GM18873 (cell line): ENCODE measurements around the gene UTP11.

Experiments
- ATAC-seq: cut with Tn5 transposase; IDR thresholded peaks from one replicate; pipeline ENCODE4 v1.9.1; 2021; ENCODE audit warnings: mild to moderate bottlenecking, moderate library complexity, moderate number of reproducible peaks; ENCODE audit not compliant: unreplicated experiment, low FRiP score

Gene UTP11

DNA sequence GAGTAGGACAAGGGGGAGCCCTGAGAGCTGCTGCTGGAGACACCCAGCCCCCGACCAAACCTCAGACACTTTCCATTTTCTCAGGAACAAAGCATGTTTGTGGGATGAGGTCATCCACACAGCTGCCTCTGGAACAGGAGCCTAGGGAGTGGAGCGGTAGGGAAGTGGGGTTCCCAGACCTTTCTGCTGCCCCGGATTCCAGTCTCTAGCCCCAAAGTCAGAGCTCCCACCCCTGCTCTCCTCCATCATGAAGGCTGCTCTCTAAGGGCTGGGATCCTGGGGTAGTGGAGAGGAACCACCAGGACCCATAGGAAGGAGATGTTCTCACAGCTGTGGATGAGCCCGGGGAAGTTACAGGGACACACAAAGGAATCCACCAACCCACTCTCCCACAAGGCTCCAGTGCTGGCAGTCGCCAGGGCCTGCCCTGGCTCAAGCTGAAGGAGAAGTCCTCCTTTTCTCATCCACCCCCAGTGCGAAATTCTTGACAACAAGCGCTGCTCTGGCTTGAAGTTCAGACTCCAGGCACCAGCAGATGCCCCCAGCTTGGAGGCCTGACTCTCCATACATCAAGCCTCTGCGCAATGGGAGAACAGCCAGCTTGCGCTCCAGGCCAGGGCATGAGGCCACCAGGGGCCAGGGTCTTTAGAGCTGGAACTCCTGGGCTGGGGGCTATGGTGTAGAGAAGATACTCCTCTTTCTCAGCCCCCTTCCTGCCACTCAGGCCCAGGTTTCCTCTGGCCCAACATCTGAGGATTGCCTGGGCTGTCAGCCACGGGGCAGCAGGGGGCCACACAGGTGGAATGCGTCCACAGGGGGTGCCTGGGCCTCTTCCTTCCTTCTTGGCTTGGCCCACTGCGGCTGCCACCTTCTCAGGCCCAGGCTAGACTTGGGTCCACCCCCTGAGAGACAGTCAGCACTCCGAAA is 11.7 kb upstream of the UTP11 start:
- no peak for ATAC-seq

DNA sequence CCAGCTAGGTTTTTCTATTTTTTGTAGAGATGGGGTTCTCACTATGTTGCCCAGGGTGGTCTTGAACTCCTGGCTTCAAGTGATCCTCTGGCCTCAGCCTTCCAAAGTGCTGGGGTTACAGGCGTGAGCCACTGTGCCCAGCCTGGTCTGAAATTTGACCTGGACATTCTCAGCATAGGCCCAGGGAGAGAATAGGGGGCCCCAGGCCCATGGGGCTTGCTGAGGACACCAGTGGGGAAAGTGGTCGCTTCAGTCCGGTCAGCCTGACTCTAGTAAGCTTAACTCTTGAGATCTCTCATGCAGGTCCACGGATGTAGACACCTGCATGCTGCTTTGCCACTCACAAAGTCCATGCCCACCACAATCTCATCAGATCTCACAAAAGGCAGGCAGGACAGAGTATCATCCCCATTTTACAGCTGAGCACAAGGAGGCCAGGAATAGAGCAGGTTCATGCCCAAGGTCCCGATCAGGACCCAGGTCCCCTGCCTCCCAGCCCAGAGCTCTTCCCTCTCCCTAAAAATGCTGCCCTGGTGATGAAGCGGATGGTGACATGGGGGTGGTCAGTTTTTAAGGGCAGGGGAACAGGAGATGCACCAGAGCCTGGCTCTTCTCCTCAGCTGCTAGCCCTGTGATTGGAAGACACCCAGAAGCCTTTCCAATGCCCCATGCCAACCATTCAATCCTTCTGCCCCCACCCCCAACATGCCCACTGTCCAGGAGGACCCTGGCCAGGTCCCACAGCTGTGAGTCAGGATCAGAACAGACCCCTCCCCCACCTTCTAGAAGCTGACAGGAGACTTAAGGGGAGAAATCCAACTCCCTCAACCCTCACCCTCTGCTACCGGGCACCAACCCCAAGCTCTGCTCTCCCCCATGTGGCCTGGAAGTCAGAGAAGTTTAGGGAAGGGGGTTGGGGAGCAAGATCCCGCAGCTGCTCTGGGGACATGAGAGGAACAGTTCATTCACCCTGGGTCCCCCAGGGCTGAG is 9.0 kb upstream of the UTP11 start:
- no peak for ATAC-seq

DNA sequence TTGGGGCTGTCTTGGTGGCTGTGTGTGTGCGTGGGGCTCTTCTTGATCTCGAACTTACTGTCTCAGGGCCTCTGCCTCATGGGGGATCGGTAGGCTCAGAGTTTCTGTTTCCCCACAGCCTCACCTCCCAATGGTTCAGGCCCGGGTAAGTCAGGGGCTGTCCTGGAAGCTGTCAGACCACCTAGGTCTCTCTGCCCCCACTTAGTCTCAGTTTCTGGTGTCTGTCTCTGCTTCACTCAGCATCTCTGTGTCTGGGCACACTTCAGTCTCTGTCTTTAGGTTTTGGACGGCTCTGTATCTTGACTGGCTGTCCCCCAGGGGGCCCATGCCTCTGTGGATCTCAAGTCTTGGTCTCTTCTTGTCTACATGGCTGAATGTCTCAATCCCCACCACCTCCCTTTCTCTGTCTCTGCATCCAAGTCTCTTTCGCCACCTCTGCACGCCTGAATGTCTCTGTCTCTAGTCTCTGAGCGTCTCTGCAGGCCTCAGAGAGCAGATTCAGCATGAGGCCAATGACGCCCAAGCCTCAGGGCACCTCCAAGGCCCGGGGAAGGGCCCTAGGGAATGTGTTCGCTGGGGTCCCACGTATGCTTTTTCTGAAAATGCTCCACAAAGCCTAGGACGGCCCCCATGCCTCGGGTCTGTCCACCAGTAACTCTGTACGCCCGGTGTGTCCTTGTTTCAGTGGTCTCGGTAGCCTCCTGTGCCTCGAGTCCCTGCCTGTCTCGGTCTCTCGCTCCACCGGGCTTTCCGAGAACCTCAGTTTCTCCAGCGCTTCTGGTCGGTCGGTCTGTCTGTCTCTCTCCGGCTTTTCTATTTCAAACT is 8.0 kb upstream of the UTP11 start:
- no peak for ATAC-seq

DNA sequence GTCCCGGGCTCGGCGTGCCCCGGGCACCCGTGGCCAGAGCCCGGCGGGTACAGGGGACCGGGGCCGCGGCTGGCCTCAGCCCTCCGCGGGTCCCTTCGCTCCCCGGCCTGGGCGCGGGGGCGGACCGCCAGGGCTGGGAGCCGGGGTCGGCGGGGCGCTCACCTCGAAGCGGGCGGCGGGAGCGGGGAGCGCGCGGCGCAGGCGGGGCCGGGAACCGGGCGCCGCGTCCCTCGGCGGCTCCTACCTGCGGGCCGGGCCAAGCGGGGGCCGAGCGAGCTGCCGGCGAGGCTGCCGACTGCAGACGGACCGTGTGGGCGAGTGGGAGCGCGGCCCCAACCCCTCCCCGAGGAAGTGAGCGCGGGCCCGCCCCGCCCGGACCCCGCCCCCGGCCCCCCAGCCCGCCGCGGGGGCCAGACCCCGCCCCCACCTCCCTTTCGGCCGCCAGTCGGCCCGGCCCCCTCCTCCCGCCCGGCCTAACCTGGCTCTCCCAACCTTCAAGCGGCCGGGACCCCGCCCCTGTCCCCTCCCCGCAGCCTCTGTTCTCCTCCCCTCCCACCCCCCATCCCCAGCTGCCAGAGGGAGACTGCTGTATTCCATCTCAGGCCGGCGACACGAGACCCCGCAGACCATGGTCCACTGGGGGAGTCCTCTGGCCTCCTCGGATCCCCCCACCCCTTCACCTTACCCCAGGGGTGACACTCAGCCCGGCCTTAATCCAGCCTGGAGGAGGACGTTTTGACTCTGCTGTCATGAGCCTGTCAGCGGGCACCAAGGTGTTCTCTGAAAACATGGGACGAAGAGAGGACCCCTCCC is 7.1 kb upstream of the UTP11 start, which contains the start of gene FHL3:
TSS of gene FHL3 (minus strand) at position 320 of the 813 bp plus-strand sequence. CDS start 6,102 bp downstream, outside the sequence.
- ATAC-seq, result no peak

DNA sequence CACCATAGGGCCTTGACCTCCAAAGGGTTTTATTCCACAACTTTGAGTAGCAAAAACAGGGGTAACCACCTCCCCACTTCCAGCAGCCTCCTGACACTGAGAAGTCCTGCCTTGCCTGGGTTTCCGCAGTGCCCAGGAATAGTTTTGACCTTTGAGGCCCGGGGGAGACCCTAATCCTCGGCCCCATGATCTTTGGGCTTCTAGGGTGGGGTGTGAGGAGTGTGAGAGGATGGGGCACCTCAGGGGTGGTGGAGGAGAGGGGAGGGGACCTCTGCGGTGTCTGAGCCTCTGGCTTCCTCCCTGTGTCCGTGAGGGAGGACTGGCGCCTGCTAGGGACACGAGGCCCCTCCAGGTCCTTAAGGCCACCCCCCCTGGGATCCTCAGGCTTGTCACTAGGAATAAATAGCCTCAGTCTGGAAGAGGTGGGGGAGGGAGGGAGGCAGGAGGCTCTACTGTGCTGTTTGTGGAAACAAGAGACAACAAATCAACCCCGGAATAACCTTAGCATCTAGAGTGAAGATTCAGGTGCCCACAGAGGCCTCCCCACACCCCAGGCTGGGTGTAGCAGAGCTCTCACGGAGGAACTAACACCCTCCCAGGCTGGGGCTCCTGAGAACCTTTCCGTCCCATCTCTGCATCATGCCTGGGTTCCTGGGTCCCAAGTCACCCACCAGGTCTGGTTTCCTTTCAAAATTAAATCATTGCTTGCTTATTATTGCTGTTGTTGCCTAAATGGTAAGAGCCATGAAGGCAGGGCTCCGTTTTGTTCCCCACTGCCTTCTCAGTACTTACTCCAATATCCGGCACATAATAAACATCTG is 6.3 kb upstream of the UTP11 start:
- ATAC-seq, result no peak

DNA sequence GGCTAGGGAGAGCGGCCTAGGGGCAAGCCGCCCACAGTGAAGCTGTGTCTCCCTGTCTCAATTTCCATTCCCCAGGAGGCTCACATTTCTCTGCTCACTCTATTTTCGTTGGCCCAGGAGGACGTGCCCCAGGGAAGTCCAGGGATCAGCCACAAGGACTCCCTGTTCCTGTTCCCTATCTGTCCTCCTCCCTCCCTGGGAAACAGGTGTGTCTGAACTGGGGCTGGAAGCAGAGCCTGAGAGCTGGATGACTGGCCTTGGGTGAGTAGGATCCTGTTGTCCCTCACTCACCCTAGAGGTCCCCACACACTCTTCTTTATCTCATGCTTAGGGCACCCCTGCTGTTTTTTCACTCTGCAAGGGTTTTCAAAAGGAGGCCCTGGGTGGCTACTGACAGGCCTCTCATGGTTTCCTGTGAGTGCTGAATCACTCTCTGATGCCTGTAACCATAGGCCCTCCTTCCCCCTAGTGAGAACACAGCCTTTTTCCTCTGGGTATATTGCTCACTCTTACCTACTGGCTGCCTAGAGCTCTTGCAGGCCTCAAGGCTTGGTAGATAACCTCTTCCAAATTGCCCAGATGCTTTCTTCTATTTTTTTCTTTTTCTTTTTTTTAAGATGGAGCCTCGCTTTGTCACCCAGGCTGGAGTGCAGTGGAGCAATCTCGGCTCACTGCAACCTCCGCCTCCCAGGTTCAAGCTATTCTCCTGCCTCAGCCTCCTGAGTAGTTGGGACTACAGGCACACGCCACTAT is 3.3 kb upstream of the UTP11 start:
- ATAC-seq, result no peak

DNA sequence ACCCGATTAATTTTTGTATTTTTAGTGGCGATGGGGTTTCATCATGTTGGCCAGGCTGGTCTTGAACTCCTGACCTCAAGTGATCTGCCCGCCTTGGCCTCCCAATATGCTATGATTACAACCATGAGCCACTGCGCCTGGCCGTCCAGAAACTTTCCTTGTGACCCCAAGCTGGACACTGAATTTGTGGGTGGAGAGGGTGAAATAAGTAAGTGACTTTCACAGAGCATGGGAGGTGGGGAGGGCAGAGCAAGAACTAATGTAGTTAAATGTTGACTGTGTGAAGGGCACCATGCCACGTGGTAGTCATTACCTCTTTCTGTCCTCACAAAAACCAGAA is 2.7 kb upstream of the UTP11 start:
- ATAC-seq, result no peak

DNA sequence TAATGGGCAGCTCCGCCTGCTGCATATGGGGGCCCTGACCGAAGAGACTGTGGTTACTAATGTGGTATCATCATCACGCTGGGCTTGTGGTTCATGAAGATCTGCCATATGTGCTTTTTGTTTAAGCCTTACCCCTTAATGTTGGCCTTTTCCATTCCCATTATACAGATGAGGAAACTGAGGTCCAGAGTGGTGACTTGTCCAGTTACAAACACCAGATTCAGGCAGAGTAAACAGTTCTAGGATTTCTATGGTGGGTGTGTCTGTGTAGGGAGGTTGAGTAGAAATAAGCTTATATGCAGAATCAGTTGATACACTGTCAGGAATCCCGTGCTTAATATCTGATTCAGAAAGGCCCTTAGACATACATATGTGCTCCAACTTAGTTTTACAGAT is 691 bp downstream of the UTP11 start:
- ATAC-seq, result peak; percentile 1

DNA sequence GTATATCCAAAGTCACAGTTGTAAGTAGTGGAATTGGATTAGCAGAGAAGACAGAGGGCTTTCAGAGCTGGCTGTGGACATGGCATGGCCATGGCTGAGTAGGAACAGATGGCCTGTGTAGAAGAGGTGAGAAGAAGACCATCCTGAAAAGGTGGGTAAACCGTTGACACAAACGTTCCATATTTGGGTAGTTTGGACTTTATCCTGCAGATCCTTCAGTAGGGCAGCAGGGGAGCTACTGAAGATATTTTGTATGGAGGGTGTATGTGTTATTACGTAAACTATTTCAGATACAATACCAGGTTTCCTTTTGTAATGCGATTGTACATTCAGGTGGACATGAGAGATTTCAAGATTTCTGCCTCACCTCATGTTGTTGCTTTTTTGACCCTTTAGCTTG is 1.6 kb downstream of the UTP11 start:
- no peak for ATAC-seq

DNA sequence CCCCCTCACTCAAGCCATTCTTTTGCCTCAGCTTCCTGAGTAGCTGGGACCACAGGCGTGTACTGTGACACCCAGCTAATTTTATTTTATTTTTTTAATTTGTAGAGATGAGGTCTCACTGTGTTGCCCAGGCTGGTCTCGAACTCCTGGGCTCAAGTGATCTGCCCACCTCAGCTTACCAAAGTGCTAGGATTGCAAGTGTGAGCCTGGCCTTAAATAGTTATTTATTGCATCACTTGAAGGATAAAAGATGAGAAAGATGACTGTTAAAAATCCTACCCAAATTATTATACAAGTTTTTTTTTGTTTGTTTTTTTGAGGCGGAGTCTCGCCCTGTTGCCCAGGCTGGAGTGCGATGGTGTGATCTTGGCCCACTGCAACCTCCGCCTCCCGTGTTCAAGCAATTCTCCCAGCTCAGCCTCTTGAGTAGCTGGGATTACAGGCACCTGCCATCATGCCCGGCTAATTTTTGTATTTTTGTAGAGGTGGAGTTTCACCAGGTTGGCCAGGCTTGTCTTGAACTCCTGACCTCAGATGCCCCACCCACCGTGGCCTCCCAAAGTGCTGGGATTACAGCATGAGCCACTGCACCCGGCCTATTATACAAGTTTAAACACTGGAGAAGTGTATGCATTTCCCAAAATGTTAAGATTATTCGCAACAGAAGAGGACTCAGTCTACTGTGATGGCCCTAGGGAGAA is 2.3 kb downstream of the UTP11 start:
- no peak for ATAC-seq

DNA sequence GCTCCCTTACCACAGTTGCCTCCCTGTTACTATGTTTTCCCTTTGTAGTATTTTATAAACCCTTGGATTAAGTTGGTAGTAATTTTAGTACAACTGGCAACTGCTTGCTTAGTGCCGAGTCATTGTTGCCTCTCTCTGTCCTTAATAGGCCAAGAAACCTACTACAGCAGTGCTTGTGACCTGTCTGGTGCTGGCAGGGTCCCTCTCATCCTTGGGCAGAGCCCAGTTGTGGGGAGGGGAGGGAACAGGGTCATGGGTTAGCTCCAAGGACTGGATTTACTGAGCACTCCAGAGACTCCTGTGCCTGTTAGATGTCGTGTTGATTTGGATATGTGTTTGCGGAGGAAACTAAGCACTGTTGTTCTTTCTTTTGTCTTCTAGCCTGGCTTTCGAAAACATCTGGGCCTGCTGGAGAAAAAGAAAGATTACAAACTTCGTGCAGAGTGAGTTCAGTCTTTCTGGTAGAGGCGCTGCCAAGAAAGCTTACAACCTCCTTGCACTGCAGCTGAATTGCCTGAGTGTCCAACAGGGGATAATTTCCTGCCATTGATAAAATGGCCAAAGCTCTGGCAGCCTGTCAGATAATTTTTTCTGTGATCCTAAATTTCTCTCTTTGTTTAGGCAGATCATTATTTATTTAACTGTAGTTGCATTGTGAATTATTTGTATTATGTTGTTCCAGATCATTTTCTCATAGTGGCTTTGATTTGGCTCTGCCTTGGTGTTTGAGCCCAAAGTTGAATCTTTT is 3.6 kb downstream of the UTP11 start:
- no peak for ATAC-seq

DNA sequence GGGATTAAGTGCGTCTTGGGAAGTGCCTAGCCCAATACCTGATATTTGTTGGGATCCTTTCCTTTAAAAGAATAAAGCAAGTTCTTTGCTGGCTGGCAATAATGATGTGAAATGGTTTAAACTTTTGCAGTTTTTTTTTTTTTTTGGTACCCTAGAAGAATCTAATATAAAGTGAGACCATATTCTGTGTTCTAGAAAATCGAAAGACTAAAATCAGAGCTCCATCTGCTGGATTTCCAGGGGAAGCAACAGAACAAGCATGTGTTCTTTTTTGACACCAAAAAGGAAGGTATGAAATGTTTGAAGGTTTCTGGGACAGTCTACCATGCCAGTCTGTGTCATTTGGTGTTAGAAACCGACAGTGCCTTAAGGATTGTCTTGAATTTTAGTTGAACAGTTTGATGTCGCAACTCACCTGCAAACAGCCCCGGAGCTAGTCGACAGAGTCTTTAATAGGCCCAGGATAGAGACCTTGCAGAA is 6.4 kb downstream of the UTP11 start:
- no peak for ATAC-seq

DNA sequence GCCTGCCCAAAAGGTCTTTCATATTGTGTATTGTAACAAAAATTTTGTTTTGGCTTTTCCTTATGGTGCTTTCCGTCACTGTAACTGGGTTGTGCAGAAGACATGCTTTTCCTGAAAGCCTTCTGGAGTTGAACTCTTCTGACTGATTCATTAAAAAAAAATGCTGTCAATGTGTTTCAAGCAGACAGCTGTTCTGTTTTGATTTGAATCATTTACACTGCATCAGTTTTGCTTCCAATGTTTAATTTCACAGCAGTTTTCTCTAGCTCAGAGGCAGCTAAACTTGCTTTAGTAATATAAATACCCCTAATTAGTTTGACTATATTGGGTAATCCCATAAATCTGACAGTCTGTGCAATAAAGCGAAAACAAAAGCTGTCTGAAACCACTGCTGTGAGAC is 7.9 kb downstream of the UTP11 start:
- ATAC-seq, result no peak

DNA sequence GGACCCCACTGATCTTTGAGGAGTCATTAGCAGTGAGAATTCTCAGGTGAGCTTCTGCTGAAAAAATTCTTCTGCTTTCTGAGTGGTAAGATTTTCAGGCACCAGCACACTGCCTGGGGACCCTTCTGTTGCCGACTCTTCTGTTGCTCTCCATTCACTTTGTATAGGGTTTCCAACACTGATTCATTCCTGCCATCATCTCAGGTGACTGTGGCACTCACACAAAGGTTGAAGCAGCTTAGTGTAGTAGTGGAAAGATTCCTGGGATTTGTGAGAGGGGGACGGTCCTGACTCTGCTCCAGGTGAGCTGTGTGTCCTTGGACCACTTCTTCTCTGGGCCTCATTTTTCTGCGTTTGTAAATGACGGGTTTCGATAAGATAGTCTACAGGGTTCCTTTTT is 9.4 kb downstream of the UTP11 start:
- ATAC-seq, result no peak

DNA sequence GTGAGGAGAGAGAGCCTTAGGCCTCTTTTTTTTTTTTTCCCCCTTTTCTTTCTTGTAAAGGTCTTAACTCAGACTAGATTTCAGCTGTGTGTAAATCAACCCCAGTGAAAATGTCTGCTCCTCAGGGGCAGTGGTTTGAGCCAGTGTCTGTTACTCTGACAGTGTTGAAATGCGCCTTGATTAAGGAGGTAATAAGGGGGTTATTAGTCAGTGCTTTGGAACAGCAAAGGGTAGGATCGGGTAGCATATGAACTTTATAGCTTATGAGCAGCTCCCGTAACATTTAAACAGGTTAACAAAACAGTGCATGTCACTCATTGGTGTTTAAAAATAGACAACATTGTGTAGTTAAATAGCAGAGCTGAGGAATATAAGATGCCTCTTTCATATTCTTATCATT is 10.3 kb downstream of the UTP11 start:
- no peak for ATAC-seq

DNA sequence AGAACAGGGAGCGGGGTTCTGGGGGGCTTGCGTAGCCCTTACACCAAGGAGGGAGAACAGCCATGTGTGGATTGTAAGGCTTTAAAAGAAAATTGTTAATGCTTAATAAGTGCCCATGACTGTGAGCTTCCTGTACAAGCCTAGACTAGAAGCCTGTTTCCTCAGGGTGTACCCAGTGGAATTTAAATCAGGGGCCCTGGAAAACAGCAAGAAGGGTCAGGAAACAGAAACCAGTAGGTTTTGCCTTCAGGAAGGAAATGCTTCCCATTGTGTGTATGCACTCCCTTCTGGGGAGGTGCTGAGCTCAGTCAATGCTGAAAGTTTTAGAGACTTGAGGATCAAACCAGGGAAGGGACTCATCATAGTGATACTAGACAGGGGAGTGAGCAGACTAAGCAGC is 12.7 kb downstream of the UTP11 start:
- ATAC-seq, result no peak

DNA sequence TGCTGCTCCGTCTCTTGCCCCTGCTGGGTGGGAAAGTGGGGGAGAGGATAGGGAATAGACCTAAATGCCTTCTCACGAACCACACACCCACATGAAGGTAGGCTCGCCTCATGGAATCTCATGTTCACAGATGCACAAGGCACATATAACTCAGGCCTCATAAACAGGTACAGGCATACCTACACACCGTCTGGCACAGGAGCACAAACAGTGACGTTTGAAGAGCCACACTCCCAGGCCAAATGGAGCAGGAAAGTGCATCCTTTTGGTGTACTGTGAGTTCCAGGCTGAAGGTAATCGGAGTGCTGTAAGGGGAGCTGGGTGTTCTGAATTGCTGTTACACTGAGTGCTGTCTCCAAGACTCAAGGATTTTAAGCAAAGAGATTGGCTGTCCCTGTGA is 13.1 kb downstream of the UTP11 start:
- no peak for ATAC-seq
